IMR-90 (cell line): ENCODE results near the gene SARDH.

Experiments
- CEBPB ChIP-seq: IDR thresholded peaks from 2 replicates; pipeline ENCODE4 v1.6.1; 2012; ENCODE audit warnings: low read depth, low read length, improper control_type of control experiment
- CHD1 ChIP-seq: IDR thresholded peaks from 2 replicates; pipeline ENCODE4 v1.6.1; 2012; ENCODE audit warnings: low read depth, low read length, improper control_type of control experiment
- MAFK ChIP-seq: IDR thresholded peaks from 2 replicates; pipeline ENCODE4 v1.6.1; 2012; ENCODE audit warnings: low read depth, low read length, improper control_type of control experiment
- MAZ ChIP-seq: IDR thresholded peaks from 2 replicates; pipeline ENCODE4 v1.6.1; 2012; ENCODE audit warnings: low read depth, mild to moderate bottlenecking, low read length, improper control_type of control experiment, moderate library complexity, borderline replicate concordance
- MXI1 ChIP-seq: IDR thresholded peaks from 2 replicates; pipeline ENCODE4 v1.6.1; 2012; ENCODE audit warnings: low read depth, mild to moderate bottlenecking, low read length, moderate library complexity, borderline replicate concordance
- POLR2A ChIP-seq: IDR thresholded peaks from 2 replicates; pipeline ENCODE4 v1.6.1; 2012; ENCODE audit warnings: mild to moderate bottlenecking, low read depth, low read length
- RAD21 ChIP-seq: IDR thresholded peaks from 2 replicates; pipeline ENCODE4 v1.6.1; 2012; ENCODE audit warnings: low read length, improper control_type of control experiment
- RCOR1 ChIP-seq: IDR thresholded peaks from 2 replicates; pipeline ENCODE4 v1.6.1; 2012; ENCODE audit warnings: mild to moderate bottlenecking, low read length, improper control_type of control experiment; ENCODE audit not compliant: insufficient replicate concordance
- RFX5 ChIP-seq: IDR thresholded peaks from 2 replicates; pipeline ENCODE4 v1.8.0; 2012; ENCODE audit warnings: low read depth, mild to moderate bottlenecking, low read length, moderate library complexity
- SMC3 ChIP-seq: fragments of 150-350 bp; IDR thresholded peaks from 2 replicates; pipeline ENCODE4 v1.6.1; 2016; ENCODE audit warnings: low read depth, mild to moderate bottlenecking, antibody characterized with exemption, low read length, moderate library complexity
- TF ChIP-seq, protein P1 (sequence below): conservative IDR thresholded peaks from 2 replicates; pipeline ENCODE4 v1.5.1; 2012; ENCODE audit warnings: mild to moderate bottlenecking, low read depth, low read length, improper control_type of control experiment
- TF ChIP-seq, protein P2 (sequence below): fragments of 150-350 bp; IDR thresholded peaks from 2 replicates; pipeline ENCODE4 v1.6.1; 2016; ENCODE audit warnings: low read depth, mild to moderate bottlenecking, low read length, moderate library complexity, borderline replicate concordance

DNA sequence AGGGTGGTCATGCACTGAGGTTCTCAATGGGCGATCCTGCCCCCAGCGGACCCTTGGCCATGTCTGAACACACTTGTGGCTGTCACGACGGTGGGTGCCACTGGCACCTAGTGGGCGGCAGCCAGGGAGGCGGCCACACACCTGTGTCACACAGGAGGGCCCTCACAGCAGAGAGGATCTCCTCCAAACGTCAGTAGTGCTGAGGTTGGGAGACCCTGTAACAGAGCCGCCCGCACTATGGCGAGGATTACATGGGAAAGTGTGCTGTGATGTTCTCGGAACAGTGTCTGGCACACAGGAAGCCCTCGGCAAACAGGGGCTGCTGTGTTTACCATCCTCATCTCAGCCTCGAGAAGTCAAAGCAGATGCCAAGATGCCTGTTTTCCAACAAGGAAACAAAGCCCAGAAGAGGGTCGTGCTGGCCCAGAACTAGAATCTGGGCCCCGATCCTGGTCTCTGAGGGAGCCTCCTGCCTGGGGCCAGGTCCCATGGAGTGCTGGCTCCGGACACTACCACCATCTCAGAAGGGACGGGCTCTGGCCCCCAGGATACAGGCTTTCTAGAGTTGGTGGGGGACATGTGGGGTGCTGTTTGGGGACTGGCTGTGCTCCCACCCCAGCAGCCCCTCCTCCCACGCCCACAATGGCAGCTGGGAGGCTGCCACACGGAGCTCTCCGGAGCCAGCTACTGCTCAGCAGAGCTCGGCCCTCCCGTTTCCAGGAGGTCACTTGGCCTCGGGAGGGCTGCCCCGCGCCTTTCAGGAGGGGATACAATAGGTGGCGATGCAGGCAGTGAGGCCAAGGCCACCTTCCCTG lies 53.8 kb downstream of the SARDH start:
- TF ChIP-seq, protein P1, sequence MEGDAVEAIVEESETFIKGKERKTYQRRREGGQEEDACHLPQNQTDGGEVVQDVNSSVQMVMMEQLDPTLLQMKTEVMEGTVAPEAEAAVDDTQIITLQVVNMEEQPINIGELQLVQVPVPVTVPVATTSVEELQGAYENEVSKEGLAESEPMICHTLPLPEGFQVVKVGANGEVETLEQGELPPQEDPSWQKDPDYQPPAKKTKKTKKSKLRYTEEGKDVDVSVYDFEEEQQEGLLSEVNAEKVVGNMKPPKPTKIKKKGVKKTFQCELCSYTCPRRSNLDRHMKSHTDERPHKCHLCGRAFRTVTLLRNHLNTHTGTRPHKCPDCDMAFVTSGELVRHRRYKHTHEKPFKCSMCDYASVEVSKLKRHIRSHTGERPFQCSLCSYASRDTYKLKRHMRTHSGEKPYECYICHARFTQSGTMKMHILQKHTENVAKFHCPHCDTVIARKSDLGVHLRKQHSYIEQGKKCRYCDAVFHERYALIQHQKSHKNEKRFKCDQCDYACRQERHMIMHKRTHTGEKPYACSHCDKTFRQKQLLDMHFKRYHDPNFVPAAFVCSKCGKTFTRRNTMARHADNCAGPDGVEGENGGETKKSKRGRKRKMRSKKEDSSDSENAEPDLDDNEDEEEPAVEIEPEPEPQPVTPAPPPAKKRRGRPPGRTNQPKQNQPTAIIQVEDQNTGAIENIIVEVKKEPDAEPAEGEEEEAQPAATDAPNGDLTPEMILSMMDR = no peak
- TF ChIP-seq POLR2A = no peak
- TF ChIP-seq, protein P2, sequence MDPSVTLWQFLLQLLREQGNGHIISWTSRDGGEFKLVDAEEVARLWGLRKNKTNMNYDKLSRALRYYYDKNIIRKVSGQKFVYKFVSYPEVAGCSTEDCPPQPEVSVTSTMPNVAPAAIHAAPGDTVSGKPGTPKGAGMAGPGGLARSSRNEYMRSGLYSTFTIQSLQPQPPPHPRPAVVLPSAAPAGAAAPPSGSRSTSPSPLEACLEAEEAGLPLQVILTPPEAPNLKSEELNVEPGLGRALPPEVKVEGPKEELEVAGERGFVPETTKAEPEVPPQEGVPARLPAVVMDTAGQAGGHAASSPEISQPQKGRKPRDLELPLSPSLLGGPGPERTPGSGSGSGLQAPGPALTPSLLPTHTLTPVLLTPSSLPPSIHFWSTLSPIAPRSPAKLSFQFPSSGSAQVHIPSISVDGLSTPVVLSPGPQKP = no peak
- TF ChIP-seq SMC3 = no peak
- TF ChIP-seq MAFK = no peak
- TF ChIP-seq RFX5 = no peak
- no peak for TF ChIP-seq RCOR1
- no peak for TF ChIP-seq CHD1
- TF ChIP-seq RAD21 = no peak
- no peak for TF ChIP-seq MXI1
- TF ChIP-seq CEBPB = no peak
- no peak for TF ChIP-seq MAZ
